Stomach smooth muscle (tissue), 2 donors: ENCODE measurements around the gene FYN.

Experiments used
- H3K27ac ChIP-seq: one replicate; pipeline ENCODE4 v1.7.0; 2013; ENCODE audit warnings: mild to moderate bottlenecking, low read length, inconsistent platforms
- H3K27me3 ChIP-seq, 2 donors: one replicate each; pipeline ENCODE4 v1.7.0; 2013; ENCODE audit warnings: low read length in 2 of 2; ENCODE audit not compliant: insufficient read depth in 2 of 2, control insufficient read depth in 1 of 2
- H3K36me3 ChIP-seq, 2 donors: one replicate each; pipeline ENCODE4 v1.7.0; 2013; ENCODE audit warnings: low read length in 2 of 2; ENCODE audit not compliant: control insufficient read depth in 2 of 2, insufficient read depth in 2 of 2
- H3K4me1 ChIP-seq: one replicate; pipeline ENCODE4 v1.7.0; 2013; ENCODE audit warnings: low read length; ENCODE audit not compliant: control insufficient read depth, insufficient read depth
- H3K4me3 ChIP-seq, 2 donors: one replicate each; pipeline ENCODE4 v1.7.0; 2013; ENCODE audit warnings: low read length in 2 of 2
- H3K9ac ChIP-seq, 2 donors: one replicate each; pipeline ENCODE4 v1.7.0; 2013; ENCODE audit warnings: low read length in 2 of 2, mild to moderate bottlenecking in 1 of 2
- H3K9me3 ChIP-seq, 2 donors: one replicate each; pipeline ENCODE4 v1.7.0; 2013; ENCODE audit warnings: low read length in 2 of 2; ENCODE audit not compliant: control insufficient read depth in 2 of 2
- donor health status: healthy.
- donor health status: Pancreatic carcinoma.

The FYN gene

DNA sequence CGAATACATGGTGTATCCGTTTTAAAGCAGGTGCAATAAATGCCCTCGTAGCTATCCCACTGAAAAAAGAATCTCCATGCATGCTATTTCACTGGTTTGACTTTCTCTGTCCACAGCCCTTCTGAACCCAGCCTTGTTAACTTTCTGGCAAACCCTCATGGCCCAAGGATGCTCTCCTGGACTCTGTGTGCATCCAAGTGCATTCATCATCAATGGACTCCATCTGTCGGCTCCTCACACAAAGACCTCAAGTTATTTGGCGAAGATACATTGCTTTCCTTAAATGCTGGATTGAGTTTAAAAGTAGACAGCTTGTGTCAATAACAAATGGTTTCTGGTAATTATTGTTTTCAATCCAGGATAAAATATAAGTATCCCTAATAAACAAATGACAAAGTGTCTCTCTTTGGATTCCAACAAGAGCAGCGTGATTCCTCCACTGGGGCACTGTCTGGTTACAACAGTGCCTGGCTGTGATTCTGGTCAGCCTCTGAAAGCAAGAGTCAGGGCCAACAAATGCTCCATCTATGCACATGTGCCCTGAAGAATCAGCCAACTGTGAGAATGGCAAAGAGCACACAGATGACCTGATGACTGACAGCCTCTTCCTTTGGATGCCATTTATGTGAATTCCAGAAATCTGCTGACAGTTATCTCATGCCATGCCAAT, 55.7 kb downstream of the FYN start:
- no peak overlapping the region for H3K4me3 ChIP-seq
- H3K4me1 ChIP-seq: peaks cover 2% of the 10 kb centered on the region
- no peak overlapping the region for H3K9ac ChIP-seq
- no peaks in the 10 kb centered on the region for H3K9me3 ChIP-seq
- H3K27me3 ChIP-seq: no peaks in the 10 kb centered on the region
- H3K27ac ChIP-seq: no peak overlapping the region
- no peaks in the 10 kb centered on the region for H3K36me3 ChIP-seq

GRCh38 chr6:111813677-111814310, 59.5 kb downstream of the FYN start:
- Histone ChIP-seq H3K4me3 (no peak overlapping the region), H3K9me3 (no peaks in the 10 kb centered on the region), H3K36me3 (no peaks in the 10 kb centered on the region), H3K9ac (no peak overlapping the region), H3K27me3 (no peaks in the 10 kb centered on the region), H3K4me1 (peaks cover 2% of the 10 kb centered on the region), H3K27ac (no peak overlapping the region)

GRCh38 chr6:111813237-111813636, 60.0 kb downstream of the FYN start:
- H3K27ac ChIP-seq: no peak overlapping the region
- H3K36me3 ChIP-seq: no peaks in the 10 kb centered on the region
- no peaks in the 10 kb centered on the region for H3K27me3 ChIP-seq
- peaks cover 2% of the 10 kb centered on the region for H3K4me1 ChIP-seq
- H3K9ac ChIP-seq: no peak overlapping the region
- no peak overlapping the region for H3K4me3 ChIP-seq
- H3K9me3 ChIP-seq: no peaks in the 10 kb centered on the region

DNA sequence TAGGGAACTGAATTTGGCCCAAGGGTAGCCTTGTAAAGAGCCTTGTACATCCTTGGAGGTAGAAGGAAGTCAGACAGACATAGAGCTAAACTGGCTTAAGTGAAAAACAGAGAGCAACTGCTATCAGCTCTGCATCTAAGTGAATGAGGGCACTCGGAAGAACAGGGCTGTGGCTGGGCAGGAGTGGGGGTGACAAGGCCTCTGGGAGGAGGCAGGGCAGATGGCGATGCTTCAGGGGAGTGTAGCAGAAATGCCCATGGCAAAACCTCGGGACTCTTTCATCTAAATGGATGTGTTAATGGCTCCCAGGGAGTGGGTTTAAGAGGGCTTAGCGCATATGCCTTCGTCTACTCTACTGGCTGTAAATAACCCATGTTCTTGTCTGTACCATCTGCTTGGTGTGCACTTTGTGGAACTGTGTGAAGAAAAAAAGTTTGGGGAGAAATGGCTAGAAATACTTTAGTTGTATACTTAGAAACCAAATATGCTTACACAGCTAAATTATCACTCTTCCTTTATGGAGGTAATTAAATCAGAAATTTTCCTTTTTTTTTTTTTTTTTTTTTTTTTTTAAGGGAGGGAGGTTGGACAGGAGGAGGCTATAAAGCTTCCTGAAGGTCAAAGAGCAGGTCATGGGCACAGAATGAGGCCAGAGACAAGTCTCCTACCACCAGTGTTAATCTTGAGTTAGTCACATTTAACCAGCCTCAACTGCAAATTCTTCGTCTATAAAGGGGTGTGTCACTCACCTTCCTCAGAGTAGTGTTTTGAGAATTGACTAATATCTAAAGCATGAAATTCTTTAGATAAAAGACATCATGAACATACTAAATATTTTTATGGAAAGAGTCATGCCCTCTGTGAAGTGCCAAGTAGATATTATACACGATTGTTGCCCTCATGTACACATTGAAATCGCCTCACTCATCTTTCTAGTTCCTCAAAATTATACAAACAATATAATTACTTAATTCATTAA, 60.9 kb downstream of the FYN start:
- no peaks in the 10 kb centered on the region for H3K36me3 ChIP-seq
- H3K9me3 ChIP-seq: no peaks in the 10 kb centered on the region
- H3K4me3 ChIP-seq: no peak overlapping the region
- H3K4me1 ChIP-seq: peaks cover 2% of the 10 kb centered on the region
- no peaks in the 10 kb centered on the region for H3K27me3 ChIP-seq
- H3K27ac ChIP-seq: no peak overlapping the region
- H3K9ac ChIP-seq: no peak overlapping the region

DNA sequence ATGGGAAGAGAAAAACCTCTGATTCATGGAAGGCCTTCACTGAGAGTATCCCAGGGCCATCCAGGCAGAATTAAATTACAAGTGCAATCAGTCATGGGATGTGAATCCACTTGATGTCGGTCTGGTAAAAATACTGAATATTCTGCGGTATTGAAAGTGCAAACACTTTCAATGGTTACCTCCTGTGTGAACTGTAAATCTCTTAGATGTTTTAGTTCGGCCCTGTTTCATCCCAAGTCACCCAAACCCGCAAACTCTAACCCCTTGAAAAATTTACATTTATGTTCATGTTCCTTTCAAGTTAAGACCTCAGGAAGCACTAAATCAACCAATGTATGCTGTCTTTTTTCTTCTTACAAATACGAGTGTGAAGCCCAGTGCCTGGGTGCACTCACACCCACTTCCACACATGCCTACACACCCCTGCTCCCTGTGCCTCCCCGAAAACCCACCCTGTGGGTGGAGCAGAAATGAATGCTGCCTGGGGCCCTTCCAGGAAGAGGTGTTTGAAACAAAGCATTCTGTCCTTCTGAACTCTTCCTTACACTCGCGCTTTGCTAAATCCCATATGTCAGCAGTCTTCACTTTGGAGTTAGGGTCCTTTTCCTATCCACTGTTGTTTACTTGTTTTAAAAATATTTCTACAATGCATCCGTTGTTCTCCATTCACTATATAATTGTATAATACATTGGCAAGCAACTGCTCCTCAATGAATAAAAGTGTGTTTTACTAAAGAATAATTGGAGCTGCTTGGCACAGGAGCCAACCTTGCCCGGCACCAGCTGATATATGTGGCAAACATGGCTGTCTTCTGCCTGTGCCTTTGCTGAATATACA, 62.7 kb downstream of the FYN start:
- H3K4me1 ChIP-seq: peaks cover 7% of the 10 kb centered on the region
- no peaks in the 10 kb centered on the region for H3K36me3 ChIP-seq
- no peak overlapping the region for H3K4me3 ChIP-seq
- no peak overlapping the region for H3K9ac ChIP-seq
- no peaks in the 10 kb centered on the region for H3K27me3 ChIP-seq
- H3K9me3 ChIP-seq: no peaks in the 10 kb centered on the region
- no peak overlapping the region for H3K27ac ChIP-seq

DNA sequence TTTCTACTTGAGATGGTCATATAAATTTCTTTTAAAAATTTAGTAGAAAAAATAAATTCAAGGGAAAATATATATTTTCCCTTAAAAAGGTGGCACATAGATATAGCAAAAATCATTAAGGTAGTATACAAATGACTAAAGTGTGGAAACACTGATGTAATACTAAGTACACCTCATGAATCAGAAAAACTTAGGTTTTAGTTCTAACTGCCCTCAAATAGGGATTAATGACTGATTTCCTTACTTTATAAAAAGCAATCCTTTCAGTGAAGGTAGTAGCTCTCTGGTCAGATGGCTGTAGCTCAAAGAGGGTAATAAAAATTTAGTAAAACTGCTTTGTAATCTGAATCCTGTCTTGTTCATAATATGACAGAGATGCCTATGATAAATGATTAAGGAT, 63.5 kb downstream of the FYN start:
- Histone ChIP-seq H3K27me3 (no peaks in the 10 kb centered on the region), H3K36me3 (no peaks in the 10 kb centered on the region), H3K27ac (no peak overlapping the region), H3K9me3 (no peaks in the 10 kb centered on the region), H3K4me3 (no peak overlapping the region), H3K9ac (no peak overlapping the region), H3K4me1 (peaks cover 8% of the 10 kb centered on the region)

GRCh38 chr6:111809264-111809663, 64.0 kb downstream of the FYN start:
- Histone ChIP-seq H3K27me3 (no peaks in the 10 kb centered on the region), H3K4me1 (peaks cover 8% of the 10 kb centered on the region), H3K36me3 (no peaks in the 10 kb centered on the region), H3K9ac (no peak overlapping the region), H3K4me3 (no peak overlapping the region), H3K27ac (no peak overlapping the region), H3K9me3 (no peaks in the 10 kb centered on the region)

- peaks cover 15% of the 10 kb centered on the region for H3K4me1 ChIP-seq
These were observed 64.8 kb downstream of the FYN start for GRCh38 chr6:111808493-111808892.

DNA sequence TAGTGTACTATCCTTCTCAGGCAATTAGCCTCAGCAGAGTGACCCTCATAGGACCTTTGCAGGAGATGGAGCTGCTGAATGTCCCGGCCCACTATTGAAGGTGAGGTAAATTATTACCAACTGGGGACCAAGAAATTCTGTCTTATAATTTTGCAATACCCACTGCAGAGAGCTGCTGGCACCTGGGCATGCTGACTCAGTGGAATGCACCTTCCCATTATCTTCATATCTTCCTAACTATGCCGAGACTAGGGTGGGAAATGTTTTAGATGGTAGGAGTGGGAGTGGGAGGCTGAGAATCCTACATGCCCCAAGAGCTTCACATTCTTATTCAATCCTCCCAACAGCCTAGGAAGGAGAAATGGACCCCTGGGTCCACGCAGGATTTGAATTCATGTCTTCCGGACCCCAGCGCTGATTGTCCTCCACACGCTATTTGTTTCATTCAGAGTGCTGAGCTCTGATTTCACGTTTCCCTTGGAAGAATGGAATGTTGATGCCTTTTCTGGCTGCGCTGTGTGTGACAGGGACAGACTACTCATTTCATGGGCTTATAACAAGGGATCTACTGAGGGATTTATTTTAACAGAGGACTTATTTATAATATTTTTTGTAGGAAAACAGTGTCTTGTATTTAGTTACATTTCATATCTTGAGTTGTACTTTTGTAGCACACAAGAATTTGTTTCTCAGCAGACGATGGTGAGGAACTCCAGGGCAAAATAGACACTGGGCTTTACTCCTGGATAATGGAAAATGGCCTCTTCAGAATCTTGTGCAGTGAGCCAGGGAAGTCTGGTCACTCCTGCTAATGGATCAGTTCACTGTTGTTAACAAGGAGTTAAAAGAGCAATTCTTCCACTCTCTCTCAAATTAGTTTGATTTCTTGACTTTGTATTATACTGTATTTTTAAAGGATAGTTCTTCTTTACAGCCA, 66.4 kb downstream of the FYN start:
- no peak overlapping the region for H3K9ac ChIP-seq
- peaks cover 15% of the 10 kb centered on the region for H3K4me1 ChIP-seq
- H3K36me3 ChIP-seq: no peaks in the 10 kb centered on the region
- no peaks in the 10 kb centered on the region for H3K9me3 ChIP-seq
- H3K27me3 ChIP-seq: no peaks in the 10 kb centered on the region
- H3K27ac ChIP-seq: no peak overlapping the region
- H3K4me3 ChIP-seq: no peak overlapping the region

More at GRCh38 chr6:111808493-111808892, 64.8 kb downstream of the FYN start:
- no peaks in the 10 kb centered on the region for H3K36me3 ChIP-seq
- H3K9ac ChIP-seq: no peak overlapping the region
- H3K27me3 ChIP-seq: no peaks in the 10 kb centered on the region
- H3K4me3 ChIP-seq: no peak overlapping the region
- no peaks in the 10 kb centered on the region for H3K9me3 ChIP-seq
- H3K27ac ChIP-seq: no peak overlapping the region
